Ascending aorta (tissue), 2 donors: ENCODE measurements around the gene CEP85L. TPM values are rescaled to one million over a fixed set of nuclear protein-coding genes. Genes with fewer than 3 reads are reported as not detected.

Source experiments
- DNase-seq, 2 donors: peaks; one replicate each; pipeline ENCODE4 v3.0.0-alpha.2; 2019; ENCODE audit warnings: low spot score in 2 of 2
- H3K27ac ChIP-seq, 2 donors: fragments of 200-600 bp; sonication (generic); one replicate each; pipeline ENCODE4 v1.5.1; 2016 to 2017; ENCODE audit warnings: mild to moderate bottlenecking in 1 of 2
- H3K27me3 ChIP-seq: fragments of 200-600 bp; sonication (generic); one replicate; pipeline ENCODE4 v1.5.1; 2017
- H3K36me3 ChIP-seq, 2 donors: fragments of 200-600 bp; sonication (generic); one replicate each; pipeline ENCODE4 v1.5.1; 2016
- H3K4me1 ChIP-seq, 2 donors: fragments of 200-600 bp; sonication (generic); one replicate each; pipeline ENCODE4 v1.5.1; 2016 to 2017; ENCODE audit warnings: mild to moderate bottlenecking in 1 of 2
- H3K4me3 ChIP-seq, 2 donors: fragments of 200-600 bp; sonication (generic); one replicate each; pipeline ENCODE4 v1.5.1; 2016 to 2017; ENCODE audit warnings: mild to moderate bottlenecking in 1 of 2
- H3K9me3 ChIP-seq, 2 donors: fragments of 200-600 bp; sonication (generic); one replicate each; pipeline ENCODE4 v1.5.1; 2016
- intact Hi-C: fragments of 100-400 bp; cut with DNase I; formaldehyde crosslinking; loops from one replicate; pipeline ENCODE4 v1.15.1; 2023
- total RNA-seq: library from RNA; depleted of rRNA; stranded (reverse); fragments of >200 nt; gene quantifications from one replicate; pipeline ENCODE4 v1.1.0, GENCODE V29; 2016
- TF ChIP-seq, protein P1 (sequence below), 3 experiments: fragments of 200-600 bp in 2 of 3; fragments of 450-650 bp in 1 of 3; sonication (generic) in 2 of 3; IDR thresholded peaks; one replicate each; pipeline ENCODE4 v1.5.1; 2016 to 2019; ENCODE audit warnings: antibody characterized with exemption in 3 of 3, mild to moderate bottlenecking in 1 of 3, moderate library complexity in 1 of 3

The CEP85L gene
- total RNA-seq, 1 donor from 2014 or later = 15.0 TPM

DNA sequence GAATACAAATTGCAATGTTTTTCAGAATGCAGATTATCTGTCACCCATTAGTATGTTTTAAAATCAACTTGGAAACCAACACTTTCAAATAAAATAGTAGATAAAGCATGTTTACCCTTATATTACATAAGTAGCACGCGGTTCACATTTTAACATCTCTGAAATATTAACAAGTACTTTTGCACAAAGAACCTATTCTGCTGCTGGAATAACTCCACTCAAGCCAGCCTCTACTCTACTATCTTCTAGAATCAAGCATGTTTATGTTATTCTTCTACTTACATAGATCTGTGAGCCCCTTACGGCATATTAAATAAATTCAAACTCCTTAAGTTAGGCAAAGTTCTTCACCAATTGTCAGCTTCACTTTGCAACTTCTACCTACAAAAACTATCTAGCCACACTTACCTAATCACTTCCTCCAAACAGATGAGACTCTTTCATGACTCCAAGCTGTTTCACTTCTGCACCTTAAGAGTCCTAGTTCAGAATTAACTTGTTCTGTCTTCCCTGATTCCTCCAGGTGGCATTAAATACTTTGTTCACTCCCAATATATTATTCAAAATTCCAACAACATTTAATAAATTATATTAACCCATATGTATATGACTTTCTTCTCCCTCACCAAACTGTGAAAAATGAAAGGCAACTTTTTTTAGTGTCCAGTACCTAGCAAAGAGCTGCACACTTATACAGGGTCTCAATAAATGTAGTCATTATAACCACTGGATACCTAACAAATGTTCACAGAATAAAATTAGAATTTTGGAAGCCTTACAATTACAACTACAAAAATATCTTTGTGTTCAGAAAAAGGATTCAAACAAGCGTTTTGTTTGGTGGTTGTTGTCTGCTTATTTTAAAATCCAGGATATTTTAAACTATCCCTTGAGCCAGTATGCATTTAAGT, 12.1 kb downstream of the CEP85L start:
- Histone ChIP-seq H3K27me3 (no peaks in the 10 kb centered on the region), H3K4me3 (no peak overlapping the region), H3K36me3 (no peaks in the 10 kb centered on the region), H3K27ac (no peak overlapping the region), H3K4me1 (peaks cover 0 to 3% of the 10 kb centered on the region in 2 donors), H3K9me3 (no peaks in the 10 kb centered on the region)
- no peak for DNase-seq
- intact Hi-C loops = no loop called here
- TF ChIP-seq, protein P1, sequence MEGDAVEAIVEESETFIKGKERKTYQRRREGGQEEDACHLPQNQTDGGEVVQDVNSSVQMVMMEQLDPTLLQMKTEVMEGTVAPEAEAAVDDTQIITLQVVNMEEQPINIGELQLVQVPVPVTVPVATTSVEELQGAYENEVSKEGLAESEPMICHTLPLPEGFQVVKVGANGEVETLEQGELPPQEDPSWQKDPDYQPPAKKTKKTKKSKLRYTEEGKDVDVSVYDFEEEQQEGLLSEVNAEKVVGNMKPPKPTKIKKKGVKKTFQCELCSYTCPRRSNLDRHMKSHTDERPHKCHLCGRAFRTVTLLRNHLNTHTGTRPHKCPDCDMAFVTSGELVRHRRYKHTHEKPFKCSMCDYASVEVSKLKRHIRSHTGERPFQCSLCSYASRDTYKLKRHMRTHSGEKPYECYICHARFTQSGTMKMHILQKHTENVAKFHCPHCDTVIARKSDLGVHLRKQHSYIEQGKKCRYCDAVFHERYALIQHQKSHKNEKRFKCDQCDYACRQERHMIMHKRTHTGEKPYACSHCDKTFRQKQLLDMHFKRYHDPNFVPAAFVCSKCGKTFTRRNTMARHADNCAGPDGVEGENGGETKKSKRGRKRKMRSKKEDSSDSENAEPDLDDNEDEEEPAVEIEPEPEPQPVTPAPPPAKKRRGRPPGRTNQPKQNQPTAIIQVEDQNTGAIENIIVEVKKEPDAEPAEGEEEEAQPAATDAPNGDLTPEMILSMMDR (IDR thresholded peaks at IDR 0.05) = no peak

- Histone ChIP-seq H3K27ac (no peak overlapping the region), H3K4me1 (peaks cover 0 to 3% of the 10 kb centered on the region in 2 donors), H3K27me3 (no peaks in the 10 kb centered on the region), H3K36me3 (no peaks in the 10 kb centered on the region), H3K4me3 (no peak overlapping the region), H3K9me3 (no peaks in the 10 kb centered on the region)
- TF ChIP-seq, protein P1 (IDR thresholded peaks at IDR 0.05) = no peak
- intact Hi-C loops = no loop called here
- DNase-seq = no peak
These were observed 13.1 kb downstream of the CEP85L start for GRCh38 chr6:118638288-118638687.

GRCh38 chr6:118635909-118636735, 15.3 kb downstream of the CEP85L start:
- H3K9me3 ChIP-seq = no peaks in the 10 kb centered on the region
- TF ChIP-seq, protein P1 (IDR thresholded peaks at IDR 0.05) = no peak
- DNase-seq = no peak
- no peaks in the 10 kb centered on the region for H3K36me3 ChIP-seq
- no peaks in the 10 kb centered on the region for H3K27me3 ChIP-seq
- H3K4me1 ChIP-seq = peaks cover 0 to 3% of the 10 kb centered on the region in 2 donors
- no peak overlapping the region for H3K27ac ChIP-seq
- no peak overlapping the region for H3K4me3 ChIP-seq
- intact Hi-C loops = no loop called here

GRCh38 chr6:118632359-118632758, 19.0 kb downstream of the CEP85L start:
- TF ChIP-seq, protein P1 (IDR thresholded peaks at IDR 0.05) = no peak
- H3K4me1 ChIP-seq = no peaks in the 10 kb centered on the region
- DNase-seq = no peak
- H3K9me3 ChIP-seq = no peaks in the 10 kb centered on the region
- H3K36me3 ChIP-seq = no peaks in the 10 kb centered on the region
- H3K27me3 ChIP-seq = no peaks in the 10 kb centered on the region
- no peak overlapping the region for H3K4me3 ChIP-seq
- no peak overlapping the region for H3K27ac ChIP-seq
- intact Hi-C loops = no loop called here

DNA sequence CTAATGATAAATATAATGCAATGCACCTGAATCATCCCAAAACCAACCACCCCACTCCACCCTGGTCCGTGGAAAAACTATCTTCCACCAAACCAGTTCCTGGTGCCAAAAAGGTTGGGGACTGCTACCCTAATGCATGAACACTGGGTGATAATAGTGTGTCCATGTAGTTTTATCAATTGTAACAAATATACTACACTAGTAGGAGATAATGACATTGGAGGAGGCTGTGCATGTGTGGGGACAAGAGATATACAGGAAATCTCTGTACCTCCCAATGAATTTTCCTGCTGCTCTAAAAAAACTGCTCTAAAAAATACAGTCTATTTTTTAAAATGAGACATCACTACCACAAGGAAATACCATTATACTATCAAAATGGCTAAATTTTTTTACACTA, 20.5 kb downstream of the CEP85L start:
- Histone ChIP-seq H3K4me3 (no peak overlapping the region), H3K4me1 (no peaks in the 10 kb centered on the region), H3K9me3 (no peaks in the 10 kb centered on the region), H3K27me3 (no peaks in the 10 kb centered on the region), H3K36me3 (no peaks in the 10 kb centered on the region), H3K27ac (no peak overlapping the region)
- intact Hi-C loops = no loop called here
- DNase-seq = no peak
- TF ChIP-seq, protein P1 (IDR thresholded peaks at IDR 0.05) = no peak
